ENCODE results near the gene ZPR1.

Gene ZPR1

DNA sequence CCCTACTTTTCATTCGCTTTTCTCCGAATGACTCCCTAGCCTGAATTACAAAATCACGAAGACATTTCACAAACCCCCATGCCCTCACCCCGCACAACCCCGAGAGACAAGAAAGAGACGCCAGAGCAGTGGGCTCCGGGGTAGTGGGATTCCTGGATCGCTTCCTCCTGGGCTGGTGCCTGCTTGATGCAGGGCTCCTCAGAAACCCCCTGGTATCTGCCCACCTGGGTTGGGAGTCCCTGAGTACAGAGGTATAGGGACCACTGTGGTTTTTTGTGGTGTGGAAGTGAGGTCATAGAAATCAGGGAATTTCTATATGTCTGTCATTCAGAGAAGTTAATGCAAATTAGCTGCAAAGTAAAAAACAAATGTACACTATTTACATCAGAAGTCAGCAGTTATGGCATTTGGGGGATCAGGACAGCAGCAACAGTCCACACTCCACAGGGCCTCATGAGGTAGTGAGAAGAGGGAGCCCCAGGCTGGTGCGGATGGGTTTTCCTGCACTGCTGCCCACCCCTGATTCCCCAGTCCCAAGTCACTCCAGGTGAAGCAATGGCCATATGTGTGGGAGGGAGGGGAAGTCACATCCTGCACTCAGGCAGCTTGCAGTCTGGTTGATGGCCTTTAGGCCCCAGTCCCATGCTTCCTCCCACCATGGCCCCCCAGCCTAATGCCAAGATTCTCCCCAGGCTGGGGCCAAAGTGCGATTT is 54.6 kb downstream of the ZPR1 start:
- FAIRE-seq = no peak
- no peak for DNase-seq (ENCODE audit: insufficient read length, low spot score)
- no peak for TF ChIP-seq POLR2A (IDR thresholded peaks at IDR 0.05; ENCODE audit: low read depth, low read length)

DNA sequence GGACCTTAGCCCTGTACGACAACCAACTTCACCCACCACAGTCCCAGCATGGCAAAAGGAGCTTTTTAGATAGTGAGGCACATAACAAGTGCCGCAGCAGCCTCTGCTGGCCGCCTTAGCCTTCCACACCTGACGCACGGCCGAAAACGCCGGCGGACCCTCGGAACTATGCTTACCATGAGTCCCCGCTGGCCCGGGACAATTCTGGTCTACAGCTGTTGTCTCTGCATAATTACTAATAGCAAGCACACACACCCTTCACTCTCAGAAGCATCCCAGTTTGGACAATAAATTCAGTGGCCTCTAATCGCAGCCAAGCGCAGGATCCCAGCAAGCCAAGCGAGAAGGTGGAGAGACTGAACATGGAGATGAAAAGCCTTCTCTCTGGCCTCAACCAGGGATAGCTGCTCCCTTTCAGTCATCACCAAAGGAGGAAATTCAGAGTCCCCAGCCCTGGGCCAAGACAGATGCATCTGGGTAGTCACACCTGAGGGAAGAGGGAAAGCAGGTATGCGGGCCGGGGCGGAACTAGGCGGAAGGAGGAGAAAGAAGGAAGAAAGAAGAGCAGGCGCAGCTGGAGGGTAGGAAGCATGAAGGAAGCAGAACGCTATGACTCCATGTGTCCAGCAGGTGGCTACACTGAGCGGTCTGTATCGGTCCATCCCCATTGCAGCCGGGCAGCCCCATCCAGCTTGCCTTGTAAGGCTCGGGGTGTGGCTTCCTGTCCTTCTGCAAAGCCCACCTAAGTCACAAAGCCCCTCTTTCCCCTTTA is 55.4 kb downstream of the ZPR1 start:
- FAIRE-seq (peak; percentile 91), DNase-seq (ENCODE audit: insufficient read length, low spot score) (peak; percentile 36)
- no peak for TF ChIP-seq POLR2A (IDR thresholded peaks at IDR 0.05; ENCODE audit: low read depth, low read length)

DNA sequence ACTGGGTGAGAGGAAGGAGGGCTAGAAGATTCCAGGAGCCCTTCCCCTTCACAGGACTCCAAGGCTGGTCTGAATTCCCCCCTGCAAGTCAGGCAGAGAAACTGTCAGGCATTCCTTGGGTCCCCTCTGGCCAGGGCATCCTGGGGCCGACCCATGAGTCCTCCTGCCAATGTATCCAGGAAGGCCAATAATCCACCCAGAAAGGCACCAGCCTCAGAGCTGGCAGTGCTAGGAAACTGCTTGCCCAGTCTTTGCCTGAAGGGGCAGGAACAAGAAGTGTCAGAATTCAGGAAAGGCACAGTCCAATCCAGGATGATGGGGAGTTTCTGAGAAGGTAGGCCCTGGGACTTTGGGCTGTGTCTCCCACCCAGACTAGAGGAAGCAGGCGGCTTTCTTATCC is 56.0 kb downstream of the ZPR1 start:
- DNase-seq (ENCODE audit: insufficient read length, low spot score) = no peak
- no peak for FAIRE-seq
- no peak for TF ChIP-seq POLR2A (IDR thresholded peaks at IDR 0.05; ENCODE audit: low read depth, low read length)

DNA sequence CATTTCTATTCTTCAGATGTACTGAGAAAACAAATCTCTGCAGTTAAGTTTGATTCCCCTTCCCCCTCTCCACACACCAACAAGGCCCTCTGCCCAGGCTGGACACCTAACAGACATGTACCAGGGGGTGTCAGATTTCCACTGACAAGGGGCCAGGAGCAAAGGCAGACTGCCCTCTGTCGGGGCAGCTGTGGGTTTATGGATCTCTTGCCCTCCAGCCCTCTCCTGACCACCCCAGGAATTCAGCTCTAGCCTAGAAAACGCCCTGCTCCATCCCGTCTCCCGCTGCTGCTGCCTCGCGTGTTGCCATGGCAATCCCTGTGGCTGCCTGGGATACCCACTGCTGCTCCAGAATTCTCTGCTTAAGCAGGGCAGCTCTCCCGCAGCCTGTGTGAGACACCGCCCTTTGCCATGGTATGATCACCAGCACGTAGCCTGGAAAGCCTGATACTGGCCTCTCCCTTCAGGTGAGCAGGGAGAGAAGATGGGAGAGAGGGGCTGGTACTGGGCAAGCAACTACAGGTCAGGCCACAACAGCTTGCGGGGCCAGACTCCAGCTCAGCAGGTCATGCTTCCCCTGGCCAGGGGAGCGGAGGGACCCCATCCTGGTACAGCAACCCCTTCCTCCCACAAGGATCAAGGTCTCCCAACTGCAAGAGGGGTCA is 56.6 kb downstream of the ZPR1 start:
- no peak for TF ChIP-seq POLR2A (IDR thresholded peaks at IDR 0.05; ENCODE audit: low read depth, low read length)

DNA sequence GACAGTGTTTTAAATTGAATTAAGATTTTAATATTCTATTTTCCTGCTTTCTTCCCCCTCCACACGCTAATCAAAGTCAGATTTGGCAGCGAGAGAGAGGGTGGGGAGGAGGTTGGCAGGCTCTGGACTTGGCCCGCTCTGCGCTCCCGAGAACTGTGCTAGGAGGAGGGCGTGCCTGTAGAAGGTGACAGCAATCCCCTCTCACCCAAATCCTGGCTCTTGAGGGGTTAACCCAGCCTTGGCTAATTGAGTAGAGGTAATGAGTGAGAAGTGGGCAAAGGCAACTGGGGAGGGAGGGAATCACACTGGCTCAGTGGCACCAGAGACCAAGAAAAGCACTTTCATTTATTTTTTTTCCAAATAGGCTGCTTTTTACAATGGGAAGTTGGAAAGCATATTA is 57.2 kb downstream of the ZPR1 start:
- no peak for FAIRE-seq
- no peak for DNase-seq (ENCODE audit: insufficient read length, low spot score)
- no peak for TF ChIP-seq POLR2A (IDR thresholded peaks at IDR 0.05; ENCODE audit: low read depth, low read length)

More for the DNA sequence above, 56.6 kb downstream of the ZPR1 start:
- DNase-seq (ENCODE audit: insufficient read length, low spot score) (no peak), FAIRE-seq (no peak)

DNA sequence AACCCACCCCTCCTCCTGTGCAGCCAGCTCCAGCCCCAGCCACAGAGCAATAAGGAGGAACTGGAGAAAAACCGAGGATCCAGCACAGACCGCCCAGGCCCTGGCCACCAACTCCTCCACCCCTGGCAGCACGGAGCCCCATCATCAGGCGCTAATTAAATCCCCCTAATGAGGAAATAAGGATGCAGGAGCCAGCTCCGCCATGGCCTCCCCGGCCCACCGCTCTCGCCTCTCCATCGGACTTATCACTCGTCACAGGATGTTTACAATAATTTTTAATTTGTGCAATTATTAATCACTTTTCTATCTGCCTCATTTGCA is 57.6 kb downstream of the ZPR1 start:
- FAIRE-seq (no peak), DNase-seq (ENCODE audit: insufficient read length, low spot score) (no peak)
- no peak for TF ChIP-seq POLR2A (IDR thresholded peaks at IDR 0.05; ENCODE audit: low read depth, low read length)

DNA sequence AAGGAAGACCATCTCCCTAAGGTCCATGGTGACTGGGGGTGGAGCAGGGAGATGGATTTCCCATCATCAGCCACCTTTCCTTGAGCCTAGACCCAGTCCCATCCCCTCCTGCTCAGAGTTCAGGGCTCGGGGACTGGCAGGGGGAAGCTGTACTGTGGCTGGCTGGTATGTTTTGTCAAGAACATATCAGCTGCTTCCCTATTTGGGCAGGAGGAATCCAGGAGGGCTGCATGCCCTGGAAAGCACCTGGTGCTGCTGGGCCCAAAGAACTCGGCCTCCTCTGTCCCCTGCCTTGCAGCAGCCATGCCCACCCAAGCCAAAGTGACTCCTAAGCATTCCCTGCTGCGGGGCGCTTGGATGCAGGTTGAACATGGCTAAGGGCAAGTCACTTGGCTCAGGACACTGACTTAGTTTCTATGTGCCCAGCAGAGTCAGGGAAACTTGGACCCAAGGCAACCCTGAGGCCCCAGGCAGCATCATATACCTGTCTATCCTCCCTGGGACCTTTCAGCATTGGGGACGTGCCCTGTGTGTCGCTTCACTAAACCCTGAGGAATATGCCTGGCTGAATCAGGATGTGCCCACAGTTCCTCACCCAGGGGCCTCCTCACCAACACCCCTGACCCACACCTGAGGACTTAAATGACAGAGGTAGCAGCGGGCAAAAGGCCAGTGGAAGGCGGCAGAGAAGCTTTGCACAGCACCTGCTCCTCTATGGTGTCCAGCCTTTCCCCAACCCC is 58.2 kb downstream of the ZPR1 start:
- TF ChIP-seq POLR2A (IDR thresholded peaks at IDR 0.05; ENCODE audit: low read depth, low read length) = no peak
- FAIRE-seq (no peak), DNase-seq (ENCODE audit: insufficient read length, low spot score) (no peak)

DNA sequence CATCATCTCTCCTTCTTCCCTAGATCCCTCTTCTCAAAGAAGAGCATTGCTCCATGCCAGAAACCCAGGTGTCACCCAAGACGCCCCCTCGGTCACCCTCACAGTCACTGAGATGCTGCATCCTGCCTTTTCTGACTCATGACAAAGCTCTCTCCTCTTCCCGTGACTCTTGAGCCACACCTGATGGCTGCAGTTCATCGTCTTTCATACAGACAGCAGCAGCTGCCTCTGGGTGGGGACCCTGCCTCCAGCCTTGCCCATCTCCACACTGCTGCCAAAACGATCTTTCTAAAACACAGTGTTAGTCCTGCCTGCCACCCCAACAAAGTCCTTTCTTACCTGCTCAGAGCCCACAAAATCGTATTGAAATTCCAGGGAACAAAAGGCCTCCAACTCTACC is 59.8 kb downstream of the ZPR1 start:
- DNase-seq (ENCODE audit: insufficient read length, low spot score) (no peak), FAIRE-seq (no peak)
- TF ChIP-seq POLR2A (IDR thresholded peaks at IDR 0.05; ENCODE audit: low read depth, low read length) = no peak

DNA sequence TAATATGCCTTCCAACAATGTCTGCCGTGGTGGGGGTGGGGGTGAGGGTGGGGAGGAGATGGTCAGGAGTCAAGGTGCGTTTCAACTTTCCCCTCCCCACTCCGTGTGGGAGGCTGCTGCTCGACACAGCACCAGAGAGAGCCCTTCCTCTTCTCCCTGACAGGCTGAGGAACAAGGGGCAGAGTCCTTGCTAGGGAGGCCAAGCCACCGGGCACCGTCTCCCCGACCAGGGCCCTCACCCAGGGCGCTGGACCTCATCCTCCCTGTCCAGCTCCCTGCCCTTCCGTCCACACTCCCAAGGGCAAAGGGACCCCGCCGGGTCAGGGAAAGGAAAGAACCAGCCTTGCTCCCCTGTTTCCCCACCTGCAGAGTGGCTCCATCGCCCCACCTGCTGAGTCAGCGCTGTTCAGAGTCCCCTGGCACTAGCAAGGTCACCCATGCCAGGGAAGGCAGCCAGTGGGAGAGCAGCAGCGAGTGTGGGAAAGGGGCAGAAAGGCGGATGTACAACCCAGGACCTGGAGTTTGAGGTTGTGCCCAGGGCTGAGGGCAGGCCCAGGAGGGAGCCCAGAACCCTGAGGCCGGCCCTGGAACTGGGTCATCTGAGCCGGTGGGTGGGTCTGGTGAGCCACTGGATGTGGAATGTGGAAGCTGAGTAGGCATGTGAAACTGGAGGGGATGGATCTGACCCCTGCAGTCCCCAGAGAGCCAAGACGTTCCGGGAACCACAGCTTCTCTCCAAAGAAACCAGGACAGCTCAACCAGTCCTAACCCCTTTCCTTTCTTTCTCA is 62.2 kb downstream of the ZPR1 start:
- no peak for FAIRE-seq
- no peak for TF ChIP-seq POLR2A (IDR thresholded peaks at IDR 0.05; ENCODE audit: low read depth, low read length)
- DNase-seq (ENCODE audit: insufficient read length, low spot score) = peak; percentile 30

DNA sequence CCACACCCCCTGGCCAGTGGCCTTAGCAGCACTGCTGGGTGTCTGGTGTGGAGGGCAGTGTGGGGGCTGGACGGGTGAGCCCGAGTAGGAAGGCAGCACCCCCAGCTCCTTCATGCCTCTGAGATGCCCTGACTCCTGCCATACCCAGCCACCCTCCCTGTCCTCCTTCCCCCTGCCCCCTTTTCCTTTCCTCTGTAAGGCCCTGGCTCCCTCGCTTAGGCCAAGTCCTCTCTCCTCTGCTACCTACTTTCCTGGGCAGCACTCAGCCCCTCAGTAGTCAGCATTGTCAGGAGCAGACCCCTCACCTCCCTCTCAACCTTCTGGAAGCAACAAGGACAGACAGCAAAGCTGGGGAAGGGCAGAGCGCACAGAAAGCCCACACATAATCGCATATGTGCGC is 63.0 kb downstream of the ZPR1 start:
- DNase-seq (ENCODE audit: insufficient read length, low spot score) (no peak), FAIRE-seq (no peak)
- no peak for TF ChIP-seq POLR2A (IDR thresholded peaks at IDR 0.05; ENCODE audit: low read depth, low read length)
